Right lobe of liver (tissue), 6 donors: ENCODE measurements around the gene DLG2. TPM values are rescaled to one million over a fixed set of nuclear protein-coding genes. Genes with fewer than 3 reads are reported as not detected.

Experiments used
- ATAC-seq, 4 donors: fragments of 200-7000 bp; cut with Tn5 transposase; one replicate each; pipeline ENCODE4 v1.9.1; 2020; ENCODE audit warnings: mild to moderate bottlenecking in 4 of 4, moderate library complexity in 4 of 4
- DNase-seq, 3 donors: peaks; one replicate each; pipeline ENCODE4 v3.0.0-alpha.2; 2020
- H3K27ac ChIP-seq, 3 donors: fragments of 200-600 bp; one replicate each; pipeline ENCODE4 v1.8.0; 2022
- H3K27me3 ChIP-seq, 2 donors: fragments of 200-600 bp; one replicate each; pipeline ENCODE4 v1.8.0; 2022
- H3K36me3 ChIP-seq, 4 donors: fragments of 200-600 bp; sonication (generic) in 1 of 4; one replicate each; pipeline versions ENCODE4 v1.5.1 to v1.8.0; 2017 to 2022; ENCODE audit warnings: control low read depth in 1 of 4
- H3K4me1 ChIP-seq, 4 donors: fragments of 200-600 bp; sonication (generic) in 1 of 4; one replicate each; pipeline versions ENCODE4 v1.5.1 to v1.8.0; 2017 to 2022; ENCODE audit warnings: control low read depth in 1 of 4
- H3K4me3 ChIP-seq, 3 donors: fragments of 200-600 bp; one replicate each; pipeline ENCODE4 v1.8.0; 2022
- H3K9me3 ChIP-seq, 4 donors: fragments of 200-600 bp; sonication (generic) in 1 of 4; one replicate each; pipeline versions ENCODE4 v1.5.1 to v1.8.0; 2017 to 2022; ENCODE audit warnings: control low read depth in 1 of 4
- CTCF ChIP-seq, 4 donors: fragments of 200-600 bp in 3 of 4; fragments of 450-650 bp in 1 of 4; IDR thresholded peaks; one replicate each; pipeline versions ENCODE4 v1.5.1 to v1.8.0; 2016 to 2022; ENCODE audit warnings: antibody characterized with exemption in 4 of 4, mild to moderate bottlenecking in 2 of 4
- POLR2A ChIP-seq: fragments of 450-650 bp; IDR thresholded peaks from one replicate; pipeline ENCODE4 v1.6.1; 2017; ENCODE audit warnings: antibody characterized with exemption, mild to moderate bottlenecking
- whole genome bisulfite sequencing: methylation state at CpG from one replicate; pipeline ENCODE4 v1.1.6; 2018; ENCODE audit warnings: low coverage, low lambda C conversion rate; ENCODE audit not compliant: insufficient coverage; ENCODE audit errors: missing lambda C conversion rate; 5-methylcytosine and 5-hydroxymethylcytosine counted together
- intact Hi-C, 2 donors: fragments of 100-400 bp; cut with DNase I; formaldehyde crosslinking; loops; one replicate each; pipeline versions ENCODE4 v1.11.2 to v1.14.1; 2022
- total RNA-seq, 6 experiments: library from RNA; depleted of rRNA in 2 of 6; stranded (reverse); fragments of >200 nt in 2 of 6; fragmentation: NEBNext Ultra II Directional in 3 of 6; extraction: Animal tissue kit (Norgen Biotek cat#: 25700) in 3 of 6; gene quantifications; one replicate each; pipeline versions ENCODE4 v1.1.0 to v1.2.4, GENCODE V29; 2016 to 2023
- donor health status: DM: no; HTN: yes; CAD: no.
- donor health status: DM: no; HTN: no; CAD: no.
- donor health status: DM: no; HTN: no; CAD: no.
- donor health status: DM: no; HTN: yes; CAD: no.
- donor health status: DM: no; HTN: yes; CAD: no.

The DLG2 gene
- total RNA-seq, 6 experiments from 2014 or later = 1.2 to 6.4 (median 2.5) TPM

GRCh38 chr11:85263328-85263727 lies 363.8 kb downstream of the DLG2 start:
- 47% methylated on average over 3 of the region's 3 CpGs for WGBS
- H3K4me3 ChIP-seq = no peak overlapping the region
- no peak for DNase-seq
- H3K4me1 ChIP-seq = no peaks in the 10 kb centered on the region
- peak in 2 of 4 donors; percentile 28 to 55 for ATAC-seq
- no peaks in the 10 kb centered on the region for H3K36me3 ChIP-seq
- H3K27ac ChIP-seq = no peak overlapping the region
- TF ChIP-seq CTCF (IDR thresholded peaks at IDR 0.05) (no peak), POLR2A (no peak)
- H3K9me3 ChIP-seq = no peaks in the 10 kb centered on the region
- intact Hi-C loops = no loop called here
- H3K27me3 ChIP-seq = no peaks in the 10 kb centered on the region

- Histone ChIP-seq H3K9me3 (no peaks in the 10 kb centered on the region), H3K36me3 (no peaks in the 10 kb centered on the region), H3K27me3 (no peaks in the 10 kb centered on the region), H3K4me3 (no peak overlapping the region), H3K4me1 (no peaks in the 10 kb centered on the region), H3K27ac (no peak overlapping the region)
- intact Hi-C loops = no loop called here
- ATAC-seq (no peak), DNase-seq (no peak)
- TF ChIP-seq CTCF (IDR thresholded peaks at IDR 0.05) = no peak
- TF ChIP-seq POLR2A = no peak
Measured at GRCh38 chr11:85257837-85258236, 369.3 kb downstream of the DLG2 start.

GRCh38 chr11:85256433-85256832 lies 370.7 kb downstream of the DLG2 start:
- Histone ChIP-seq H3K9me3 (no peaks in the 10 kb centered on the region), H3K4me1 (no peaks in the 10 kb centered on the region), H3K36me3 (no peaks in the 10 kb centered on the region), H3K27ac (no peak overlapping the region), H3K27me3 (no peaks in the 10 kb centered on the region), H3K4me3 (no peak overlapping the region)
- intact Hi-C loops = no loop called here
- no peak for TF ChIP-seq CTCF (IDR thresholded peaks at IDR 0.05)
- TF ChIP-seq POLR2A = no peak
- ATAC-seq (no peak), DNase-seq (no peak)
- 76% methylated on average over 7 of the region's 7 CpGs for WGBS

- intact Hi-C loops = no loop called here
- TF ChIP-seq POLR2A (no peak), CTCF (IDR thresholded peaks at IDR 0.05) (no peak)
- Histone ChIP-seq H3K27me3 (no peaks in the 10 kb centered on the region), H3K36me3 (no peaks in the 10 kb centered on the region), H3K9me3 (no peaks in the 10 kb centered on the region), H3K27ac (no peak overlapping the region), H3K4me3 (no peak overlapping the region), H3K4me1 (peaks cover 0 to 6% (median 0%) of the 10 kb centered on the region in 4 donors)
- no peak for DNase-seq
- peak in 3 of 4 donors; percentile 57 to 80 (median 62) for ATAC-seq
Measured at GRCh38 chr11:85249482-85249881, 377.7 kb downstream of the DLG2 start.

- ATAC-seq = no peak
- intact Hi-C loops = no loop called here
- no peak overlapping the region for H3K4me3 ChIP-seq
- no peak overlapping the region for H3K27ac ChIP-seq
- H3K27me3 ChIP-seq = no peaks in the 10 kb centered on the region
- no peak for DNase-seq
- 83% methylated on average over 3 of the region's 3 CpGs for WGBS
- H3K9me3 ChIP-seq = no peaks in the 10 kb centered on the region
- no peaks in the 10 kb centered on the region for H3K36me3 ChIP-seq
- TF ChIP-seq CTCF (IDR thresholded peaks at IDR 0.05) (no peak), POLR2A (no peak)
- peaks cover 0 to 6% (median 0%) of the 10 kb centered on the region in 4 donors for H3K4me1 ChIP-seq
Measured at GRCh38 chr11:85247797-85248196, 379.3 kb downstream of the DLG2 start.
